ENCODE results near the gene TLDC2.
A peak's percentile ranks its signal among the peaks of the same experiment; 100 is the strongest.

TLDC2 gene

GRCh38 chr20:36832791-36833190 is 43.1 kb upstream of the TLDC2 start:
- Histone ChIP-seq H2AFZ (no peak overlapping the region), H3K9me3 (ENCODE audit: control insufficient read depth, low read length) (no peaks in the 10 kb centered on the region), H3K27me3 (ENCODE audit: control insufficient read depth, insufficient read depth, low read length) (no peaks in the 10 kb centered on the region), H3K4me2 (ENCODE audit: low read length) (no peak overlapping the region), H3K4me3 (ENCODE audit: low read depth, low read length) (no peak overlapping the region), H3K27ac (peak overlapping the region; percentile 1), H3K79me2 (peaks cover 3% of the 10 kb centered on the region), H3K4me1 (peaks cover 5% of the 10 kb centered on the region), H3K9ac (no peak overlapping the region), H3K36me3 (ENCODE audit: control insufficient read depth, insufficient read depth, low read length) (no peaks in the 10 kb centered on the region)
- TF ChIP-seq CTCF (IDR thresholded peaks at IDR 0.05): no peak

- Histone ChIP-seq H3K27me3 (ENCODE audit: control insufficient read depth, insufficient read depth, low read length) (no peaks in the 10 kb centered on the region), H3K4me1 (peaks cover 5% of the 10 kb centered on the region), H3K4me3 (ENCODE audit: low read depth, low read length) (no peak overlapping the region), H3K9ac (no peak overlapping the region), H3K27ac (no peak overlapping the region), H2AFZ (no peak overlapping the region), H3K36me3 (ENCODE audit: control insufficient read depth, insufficient read depth, low read length) (no peaks in the 10 kb centered on the region), H3K4me2 (ENCODE audit: low read length) (no peak overlapping the region), H3K9me3 (ENCODE audit: control insufficient read depth, low read length) (no peaks in the 10 kb centered on the region), H3K79me2 (peaks cover 4% of the 10 kb centered on the region)
- no peak for TF ChIP-seq CTCF (IDR thresholded peaks at IDR 0.05)
Measured at GRCh38 chr20:36833275-36834020, 42.5 kb upstream of the TLDC2 start.

- Histone ChIP-seq H3K36me3 (ENCODE audit: control insufficient read depth, insufficient read depth, low read length) (no peaks in the 10 kb centered on the region), H3K79me2 (peaks cover 10% of the 10 kb centered on the region), H3K27me3 (ENCODE audit: control insufficient read depth, insufficient read depth, low read length) (no peaks in the 10 kb centered on the region), H2AFZ (no peak overlapping the region), H3K27ac (no peak overlapping the region), H3K4me1 (peaks cover 5% of the 10 kb centered on the region), H3K9ac (no peak overlapping the region), H3K4me3 (ENCODE audit: low read depth, low read length) (no peak overlapping the region), H3K9me3 (ENCODE audit: control insufficient read depth, low read length) (no peaks in the 10 kb centered on the region), H3K4me2 (ENCODE audit: low read length) (peak overlapping the region; percentile 33)
- TF ChIP-seq CTCF (IDR thresholded peaks at IDR 0.05): no peak
Measured at GRCh38 chr20:36835025-36835424, 40.9 kb upstream of the TLDC2 start.

- H3K4me2 ChIP-seq (ENCODE audit: low read length): peak overlapping the region; percentile 33
- no peak for TF ChIP-seq CTCF (IDR thresholded peaks at IDR 0.05)
- peaks cover 16% of the 10 kb centered on the region for H3K79me2 ChIP-seq
- H3K9ac ChIP-seq: no peak overlapping the region
- H3K4me1 ChIP-seq: peaks cover 5% of the 10 kb centered on the region
- no peak overlapping the region for H3K4me3 ChIP-seq (ENCODE audit: low read depth, low read length)
- peak overlapping the region; percentile 25 for H2AFZ ChIP-seq
- H3K9me3 ChIP-seq (ENCODE audit: control insufficient read depth, low read length): no peaks in the 10 kb centered on the region
- H3K27ac ChIP-seq: no peak overlapping the region
- no peaks in the 10 kb centered on the region for H3K27me3 ChIP-seq (ENCODE audit: control insufficient read depth, insufficient read depth, low read length)
- H3K36me3 ChIP-seq (ENCODE audit: control insufficient read depth, insufficient read depth, low read length): no peaks in the 10 kb centered on the region
Measured at GRCh38 chr20:36835453-36836198, 40.3 kb upstream of the TLDC2 start.

Data from parathyroid adenoma (tissue), 2 donors.